Rectal smooth muscle tissue (tissue), 1 donor: ENCODE measurements around the gene EYS.
"Not testable (repeated sequence)": the region's sequence is repeated elsewhere in the genome, so short reads cannot be mapped to it uniquely, and the experiment has no call there.

ENCODE experiments used
- H3K27ac ChIP-seq: one replicate; pipeline ENCODE4 v1.7.0; 2013; ENCODE audit warnings: low read depth, low read length, inconsistent platforms
- H3K27me3 ChIP-seq: one replicate; pipeline ENCODE4 v1.7.0; 2013; ENCODE audit warnings: low read length; ENCODE audit not compliant: control insufficient read depth, insufficient read depth
- H3K36me3 ChIP-seq: one replicate; pipeline ENCODE4 v1.7.0; 2013; ENCODE audit warnings: low read length; ENCODE audit not compliant: control insufficient read depth, insufficient read depth
- H3K4me1 ChIP-seq: one replicate; pipeline ENCODE4 v1.7.0; 2013; ENCODE audit warnings: low read length; ENCODE audit not compliant: control insufficient read depth, insufficient read depth
- H3K4me3 ChIP-seq: one replicate; pipeline ENCODE4 v1.7.0; 2013; ENCODE audit warnings: low read length
- H3K9ac ChIP-seq: one replicate; pipeline ENCODE4 v1.7.0; 2013; ENCODE audit warnings: low read length

EYS gene

GRCh38 chr6:65410309-65410708 is 296.7 kb downstream of the EYS start:
- Histone ChIP-seq H3K27me3 (no peaks in the 10 kb centered on the region), H3K36me3 (no peaks in the 10 kb centered on the region), H3K9ac (no peak overlapping the region), H3K4me1 (no peaks in the 10 kb centered on the region), H3K4me3 (no peak overlapping the region), H3K27ac (no peak overlapping the region)

- H3K27ac ChIP-seq, result no peak overlapping the region
- no peaks in the 10 kb centered on the region for H3K36me3 ChIP-seq
- H3K9ac ChIP-seq, result no peak overlapping the region
- no peaks in the 10 kb centered on the region for H3K27me3 ChIP-seq
- no peaks in the 10 kb centered on the region for H3K4me1 ChIP-seq
- H3K4me3 ChIP-seq, result no peak overlapping the region
These were observed 304.5 kb downstream of the EYS start for GRCh38 chr6:65402564-65402963.

GRCh38 chr6:65399355-65400084 is 307.5 kb downstream of the EYS start:
- no peak overlapping the region for H3K4me3 ChIP-seq
- no peaks in the 10 kb centered on the region for H3K27me3 ChIP-seq
- H3K36me3 ChIP-seq, result no peaks in the 10 kb centered on the region
- no peak overlapping the region for H3K9ac ChIP-seq
- no peak overlapping the region for H3K27ac ChIP-seq
- no peaks in the 10 kb centered on the region for H3K4me1 ChIP-seq

GRCh38 chr6:65398851-65399250 is 308.2 kb downstream of the EYS start:
- no peaks in the 10 kb centered on the region for H3K27me3 ChIP-seq
- H3K4me1 ChIP-seq, result no peaks in the 10 kb centered on the region
- H3K27ac ChIP-seq, result no peak overlapping the region
- no peaks in the 10 kb centered on the region for H3K36me3 ChIP-seq
- no peak overlapping the region for H3K4me3 ChIP-seq
- no peak overlapping the region for H3K9ac ChIP-seq

- Histone ChIP-seq H3K4me1 (no peaks in the 10 kb centered on the region), H3K36me3 (no peaks in the 10 kb centered on the region), H3K27ac (no peak overlapping the region), H3K9ac (no peak overlapping the region), H3K27me3 (no peaks in the 10 kb centered on the region), H3K4me3 (no peak overlapping the region)
These were observed 356.5 kb downstream of the EYS start for GRCh38 chr6:65350530-65350929.

GRCh38 chr6:65302655-65303054 is 404.4 kb downstream of the EYS start:
- not testable (repeated sequence) for H3K27me3 ChIP-seq, H3K9ac ChIP-seq, H3K36me3 ChIP-seq, H3K4me3 ChIP-seq, H3K4me1 ChIP-seq, H3K27ac ChIP-seq

GRCh38 chr6:65299236-65299635 is 407.8 kb downstream of the EYS start:
- H3K4me3 ChIP-seq, result no peak overlapping the region
- no peak overlapping the region for H3K9ac ChIP-seq
- H3K27ac ChIP-seq, result no peak overlapping the region
- H3K4me1 ChIP-seq, result no peaks in the 10 kb centered on the region
- H3K27me3 ChIP-seq, result no peaks in the 10 kb centered on the region
- no peaks in the 10 kb centered on the region for H3K36me3 ChIP-seq

- Histone ChIP-seq H3K27me3 (no peaks in the 10 kb centered on the region), H3K4me3 (no peak overlapping the region), H3K9ac (no peak overlapping the region), H3K36me3 (no peaks in the 10 kb centered on the region), H3K27ac (no peak overlapping the region), H3K4me1 (no peaks in the 10 kb centered on the region)
These were observed 411.2 kb downstream of the EYS start for GRCh38 chr6:65295812-65296211.

- no peaks in the 10 kb centered on the region for H3K27me3 ChIP-seq
- no peak overlapping the region for H3K9ac ChIP-seq
- H3K4me3 ChIP-seq, result no peak overlapping the region
- no peak overlapping the region for H3K27ac ChIP-seq
- H3K4me1 ChIP-seq, result no peaks in the 10 kb centered on the region
- H3K36me3 ChIP-seq, result no peaks in the 10 kb centered on the region
These were observed 417.5 kb downstream of the EYS start for GRCh38 chr6:65289491-65289890.

GRCh38 chr6:65285275-65285674 is 421.8 kb downstream of the EYS start:
- Histone ChIP-seq H3K36me3 (no peaks in the 10 kb centered on the region), H3K4me1 (no peaks in the 10 kb centered on the region), H3K27ac (no peak overlapping the region), H3K4me3 (no peak overlapping the region), H3K9ac (no peak overlapping the region), H3K27me3 (no peaks in the 10 kb centered on the region)

- Histone ChIP-seq H3K4me1 (no peaks in the 10 kb centered on the region), H3K36me3 (no peaks in the 10 kb centered on the region), H3K9ac (no peak overlapping the region), H3K4me3 (no peak overlapping the region), H3K27me3 (no peaks in the 10 kb centered on the region), H3K27ac (no peak overlapping the region)
These were observed 427.0 kb downstream of the EYS start for GRCh38 chr6:65280060-65280459.

- no peaks in the 10 kb centered on the region for H3K4me1 ChIP-seq
- no peaks in the 10 kb centered on the region for H3K27me3 ChIP-seq
- no peak overlapping the region for H3K9ac ChIP-seq
- H3K4me3 ChIP-seq, result no peak overlapping the region
- no peaks in the 10 kb centered on the region for H3K36me3 ChIP-seq
- H3K27ac ChIP-seq, result no peak overlapping the region
These were observed 444.8 kb downstream of the EYS start for GRCh38 chr6:65262241-65262640.

- no peaks in the 10 kb centered on the region for H3K36me3 ChIP-seq
- H3K27me3 ChIP-seq, result no peaks in the 10 kb centered on the region
- no peak overlapping the region for H3K4me3 ChIP-seq
- no peak overlapping the region for H3K27ac ChIP-seq
- H3K9ac ChIP-seq, result no peak overlapping the region
- no peaks in the 10 kb centered on the region for H3K4me1 ChIP-seq
These were observed 447.0 kb downstream of the EYS start for GRCh38 chr6:65259982-65260381.
